ENCODE measurements around the gene PAF1. TPM values are rescaled to one million over a fixed set of nuclear protein-coding genes. Genes with fewer than 3 reads are reported as not detected.

Gene PAF1
- total and polyA plus RNA-seq, 4 donors = 13.7 to 29.4 (median 18.9) TPM

- H3K27ac ChIP-seq (ENCODE audit: low read depth in 1 of 2, low read length in 2 of 2) = no peak overlapping the region
- peaks cover 0 to 2% (median 0%) of the 10 kb centered on the region in 4 donors for H3K36me3 ChIP-seq (ENCODE audit: control insufficient read depth in 4 of 4, insufficient read depth in 3 of 4, low read depth in 1 of 4, low read length in 3 of 4)
- DNase-seq (ENCODE audit: low spot score) = no peak
- no peak overlapping the region for H3K9ac ChIP-seq (ENCODE audit: low read depth in 1 of 2, low read length in 2 of 2)
- TF ChIP-seq FOXA2 (IDR thresholded peaks at IDR 0.05) (no peak), RAD21 (IDR thresholded peaks at IDR 0.05) (no peak)
- TF ChIP-seq, protein P1, sequence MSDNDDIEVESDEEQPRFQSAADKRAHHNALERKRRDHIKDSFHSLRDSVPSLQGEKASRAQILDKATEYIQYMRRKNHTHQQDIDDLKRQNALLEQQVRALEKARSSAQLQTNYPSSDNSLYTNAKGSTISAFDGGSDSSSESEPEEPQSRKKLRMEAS (IDR thresholded peaks at IDR 0.05) = no peak
- WGBS = 95% methylated on average over 9 of the region's 9 CpGs
- H3K27me3 ChIP-seq (ENCODE audit: control insufficient read depth in 4 of 4, insufficient read depth in 4 of 4, low read length in 3 of 4) = no peaks in the 10 kb centered on the region
- H3K9me3 ChIP-seq (ENCODE audit: control insufficient read depth in 4 of 4, low read length in 3 of 4) = no peaks in the 10 kb centered on the region
- no peak overlapping the region for H3K4me3 ChIP-seq (ENCODE audit: low read depth in 1 of 3, low read length in 3 of 3)
- peaks cover 0 to 4% (median 0%) of the 10 kb centered on the region in 4 donors for H3K4me1 ChIP-seq (ENCODE audit: control insufficient read depth in 4 of 4, insufficient read depth in 4 of 4, low read length in 3 of 4)
These were observed 28.1 kb upstream of the PAF1 start for GRCh38 chr19:39419003-39419402.

GRCh38 chr19:39417463-39418181, 26.7 kb upstream of the PAF1 start:
- no peak for DNase-seq (ENCODE audit: low spot score)
- Histone ChIP-seq H3K36me3 (ENCODE audit: control insufficient read depth in 4 of 4, insufficient read depth in 3 of 4, low read depth in 1 of 4, low read length in 3 of 4) (peaks cover 0 to 2% (median 0%) of the 10 kb centered on the region in 4 donors), H3K9me3 (ENCODE audit: control insufficient read depth in 4 of 4, low read length in 3 of 4) (no peaks in the 10 kb centered on the region), H3K27me3 (ENCODE audit: control insufficient read depth in 4 of 4, insufficient read depth in 4 of 4, low read length in 3 of 4) (no peaks in the 10 kb centered on the region), H3K4me1 (ENCODE audit: control insufficient read depth in 4 of 4, insufficient read depth in 4 of 4, low read length in 3 of 4) (peaks cover 0 to 11% (median 3%) of the 10 kb centered on the region in 4 donors), H3K27ac (ENCODE audit: low read depth in 1 of 2, low read length in 2 of 2) (no peak overlapping the region), H3K4me3 (ENCODE audit: low read depth in 1 of 3, low read length in 3 of 3) (no peak overlapping the region), H3K9ac (ENCODE audit: low read depth in 1 of 2, low read length in 2 of 2) (no peak overlapping the region)
- 93% methylated on average over 30 of the region's 30 CpGs for WGBS
- TF ChIP-seq JUND (IDR thresholded peaks at IDR 0.05) (no peak), FOXA2 (IDR thresholded peaks at IDR 0.05) (no peak), TAF1 (conservative IDR thresholded peaks at IDR 0.05) (no peak), YY1 (IDR thresholded peaks at IDR 0.05) (no peak), ATF3 (IDR thresholded peaks at IDR 0.05) (no peak), NR2F2 (IDR thresholded peaks at IDR 0.05) (no peak), SP1 (IDR thresholded peaks at IDR 0.05) (no peak)
- TF ChIP-seq, protein P2, sequence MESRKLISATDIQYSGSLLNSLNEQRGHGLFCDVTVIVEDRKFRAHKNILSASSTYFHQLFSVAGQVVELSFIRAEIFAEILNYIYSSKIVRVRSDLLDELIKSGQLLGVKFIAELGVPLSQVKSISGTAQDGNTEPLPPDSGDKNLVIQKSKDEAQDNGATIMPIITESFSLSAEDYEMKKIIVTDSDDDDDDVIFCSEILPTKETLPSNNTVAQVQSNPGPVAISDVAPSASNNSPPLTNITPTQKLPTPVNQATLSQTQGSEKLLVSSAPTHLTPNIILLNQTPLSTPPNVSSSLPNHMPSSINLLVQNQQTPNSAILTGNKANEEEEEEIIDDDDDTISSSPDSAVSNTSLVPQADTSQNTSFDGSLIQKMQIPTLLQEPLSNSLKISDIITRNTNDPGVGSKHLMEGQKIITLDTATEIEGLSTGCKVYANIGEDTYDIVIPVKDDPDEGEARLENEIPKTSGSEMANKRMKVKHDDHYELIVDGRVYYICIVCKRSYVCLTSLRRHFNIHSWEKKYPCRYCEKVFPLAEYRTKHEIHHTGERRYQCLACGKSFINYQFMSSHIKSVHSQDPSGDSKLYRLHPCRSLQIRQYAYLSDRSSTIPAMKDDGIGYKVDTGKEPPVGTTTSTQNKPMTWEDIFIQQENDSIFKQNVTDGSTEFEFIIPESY (IDR thresholded peaks at IDR 0.05) = no peak

- peaks cover 2 to 18% (median 5%) of the 10 kb centered on the region in 4 donors for H3K4me1 ChIP-seq (ENCODE audit: control insufficient read depth in 4 of 4, insufficient read depth in 4 of 4, low read length in 3 of 4)
- no peak overlapping the region for H3K27ac ChIP-seq (ENCODE audit: low read depth in 1 of 2, low read length in 2 of 2)
- WGBS = 87% methylated on average over 27 of the region's 27 CpGs
- DNase-seq (ENCODE audit: low spot score) = no peak
- no peak overlapping the region for H3K9ac ChIP-seq (ENCODE audit: low read depth in 1 of 2, low read length in 2 of 2)
- no peaks in the 10 kb centered on the region for H3K9me3 ChIP-seq (ENCODE audit: control insufficient read depth in 4 of 4, low read length in 3 of 4)
- H3K4me3 ChIP-seq (ENCODE audit: low read depth in 1 of 3, low read length in 3 of 3) = no peak overlapping the region
- H3K36me3 ChIP-seq (ENCODE audit: control insufficient read depth in 4 of 4, insufficient read depth in 3 of 4, low read depth in 1 of 4, low read length in 3 of 4) = peaks cover 0 to 2% (median 0%) of the 10 kb centered on the region in 4 donors
- no peaks in the 10 kb centered on the region for H3K27me3 ChIP-seq (ENCODE audit: control insufficient read depth in 4 of 4, insufficient read depth in 4 of 4, low read length in 3 of 4)
- TF ChIP-seq TAF1 (conservative IDR thresholded peaks at IDR 0.05) (no peak), RAD21 (IDR thresholded peaks at IDR 0.05) (no peak), FOXA1 (IDR thresholded peaks at IDR 0.05) (no peak), HNF4A (conservative IDR thresholded peaks at IDR 0.05) (no peak), HNF4G (IDR thresholded peaks at IDR 0.05) (no peak), CTCF (IDR thresholded peaks at IDR 0.05; ENCODE audit: low read depth, low read length, missing input control) (no peak), SP1 (IDR thresholded peaks at IDR 0.05) (no peak)
- TF ChIP-seq, protein P2 (IDR thresholded peaks at IDR 0.05) = no peak
- TF ChIP-seq, protein P3, sequence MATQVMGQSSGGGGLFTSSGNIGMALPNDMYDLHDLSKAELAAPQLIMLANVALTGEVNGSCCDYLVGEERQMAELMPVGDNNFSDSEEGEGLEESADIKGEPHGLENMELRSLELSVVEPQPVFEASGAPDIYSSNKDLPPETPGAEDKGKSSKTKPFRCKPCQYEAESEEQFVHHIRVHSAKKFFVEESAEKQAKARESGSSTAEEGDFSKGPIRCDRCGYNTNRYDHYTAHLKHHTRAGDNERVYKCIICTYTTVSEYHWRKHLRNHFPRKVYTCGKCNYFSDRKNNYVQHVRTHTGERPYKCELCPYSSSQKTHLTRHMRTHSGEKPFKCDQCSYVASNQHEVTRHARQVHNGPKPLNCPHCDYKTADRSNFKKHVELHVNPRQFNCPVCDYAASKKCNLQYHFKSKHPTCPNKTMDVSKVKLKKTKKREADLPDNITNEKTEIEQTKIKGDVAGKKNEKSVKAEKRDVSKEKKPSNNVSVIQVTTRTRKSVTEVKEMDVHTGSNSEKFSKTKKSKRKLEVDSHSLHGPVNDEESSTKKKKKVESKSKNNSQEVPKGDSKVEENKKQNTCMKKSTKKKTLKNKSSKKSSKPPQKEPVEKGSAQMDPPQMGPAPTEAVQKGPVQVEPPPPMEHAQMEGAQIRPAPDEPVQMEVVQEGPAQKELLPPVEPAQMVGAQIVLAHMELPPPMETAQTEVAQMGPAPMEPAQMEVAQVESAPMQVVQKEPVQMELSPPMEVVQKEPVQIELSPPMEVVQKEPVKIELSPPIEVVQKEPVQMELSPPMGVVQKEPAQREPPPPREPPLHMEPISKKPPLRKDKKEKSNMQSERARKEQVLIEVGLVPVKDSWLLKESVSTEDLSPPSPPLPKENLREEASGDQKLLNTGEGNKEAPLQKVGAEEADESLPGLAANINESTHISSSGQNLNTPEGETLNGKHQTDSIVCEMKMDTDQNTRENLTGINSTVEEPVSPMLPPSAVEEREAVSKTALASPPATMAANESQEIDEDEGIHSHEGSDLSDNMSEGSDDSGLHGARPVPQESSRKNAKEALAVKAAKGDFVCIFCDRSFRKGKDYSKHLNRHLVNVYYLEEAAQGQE (IDR thresholded peaks at IDR 0.05) = no peak
These were observed 25.5 kb upstream of the PAF1 start for GRCh38 chr19:39416152-39417120.

Data from liver (tissue), 9 donors.